Activated CD8-positive, alpha-beta memory T cell treated with anti-CD3 and anti-CD28 coated beads, Interleukin-2, amount 10 ng/mL, durations not matched to agents 7 days and 5 days (primary cell): ENCODE results near the gene CMIP. TPM values are rescaled to one million over a fixed set of nuclear protein-coding genes. Genes with fewer than 3 reads are reported as not detected.

Experiments used
- ATAC-seq: fragments of 150-1000 bp; cut with Tn5 transposase; one replicate; pipeline ENCODE4 v1.10.0; 2021; ENCODE audit warnings: moderate library complexity
- CTCF ChIA-PET: fragments of 350-600 bp; sonication (Branson Sonifier 250); formaldehyde crosslinking; loops from one replicate; lab custom pipeline; 2021; ENCODE audit warnings: antibody characterized with exemption; lab: Charles Lee
- DNase-seq: peaks from one replicate; pipeline ENCODE4 v3.0.0-alpha.2; 2020
- H3K27ac Mint-ChIP-seq: one replicate; pipeline ENCODE4 v1.8.0; 2021; ENCODE audit warnings: mild to moderate bottlenecking, mixed read lengths
- H3K27me3 Mint-ChIP-seq: one replicate; pipeline ENCODE4 v1.8.0; 2021; ENCODE audit warnings: mixed read lengths
- H3K36me3 Mint-ChIP-seq: one replicate; pipeline ENCODE4 v1.8.0; 2021; ENCODE audit warnings: mild to moderate bottlenecking, mixed read lengths
- H3K4me1 Mint-ChIP-seq: one replicate; pipeline ENCODE4 v1.8.0; 2021; ENCODE audit warnings: mixed read lengths
- H3K4me3 Mint-ChIP-seq: one replicate; pipeline ENCODE4 v1.8.0; 2021; ENCODE audit warnings: mild to moderate bottlenecking, moderate library complexity, mixed read lengths
- H3K9me3 Mint-ChIP-seq: one replicate; pipeline ENCODE4 v1.8.0; 2022; ENCODE audit warnings: low read depth, mixed read lengths
- total RNA-seq, 2 experiments: library from RNA; stranded (reverse); gene quantifications; one replicate each; pipeline ENCODE4 v1.2.3, GENCODE V29; 2021

Gene CMIP
- total RNA-seq, 2 experiments from 2014 or later = 77.4 to 98.8 TPM

GRCh38 chr16:81463296-81463890 lies 18.8 kb downstream of the CMIP start:
- H3K4me3 Mint-ChIP-seq = no peak overlapping the region
- no peak for ATAC-seq
- peaks cover 11% of the 10 kb centered on the region for H3K36me3 Mint-ChIP-seq
- H3K4me1 Mint-ChIP-seq = peaks cover 45% of the 10 kb centered on the region
- no peak for DNase-seq
- CTCF ChIA-PET = no interaction called here
- H3K27me3 Mint-ChIP-seq = no peaks in the 10 kb centered on the region
- H3K9me3 Mint-ChIP-seq = no peaks in the 10 kb centered on the region
- H3K27ac Mint-ChIP-seq = no peak overlapping the region

- H3K4me3 Mint-ChIP-seq = no peak overlapping the region
- peaks cover 6% of the 10 kb centered on the region for H3K36me3 Mint-ChIP-seq
- H3K27me3 Mint-ChIP-seq = no peaks in the 10 kb centered on the region
- no peaks in the 10 kb centered on the region for H3K9me3 Mint-ChIP-seq
- H3K4me1 Mint-ChIP-seq = peaks cover 54% of the 10 kb centered on the region
- no peak overlapping the region for H3K27ac Mint-ChIP-seq
- ATAC-seq = no peak
- no peak for DNase-seq
- CTCF ChIA-PET = no interaction called here
Measured at GRCh38 chr16:81464279-81464678, 19.7 kb downstream of the CMIP start.

- H3K9me3 Mint-ChIP-seq = no peaks in the 10 kb centered on the region
- peaks cover 5% of the 10 kb centered on the region for H3K36me3 Mint-ChIP-seq
- H3K4me3 Mint-ChIP-seq = no peak overlapping the region
- H3K27ac Mint-ChIP-seq = no peak overlapping the region
- H3K4me1 Mint-ChIP-seq = peaks cover 60% of the 10 kb centered on the region
- no peaks in the 10 kb centered on the region for H3K27me3 Mint-ChIP-seq
- CTCF ChIA-PET = interaction anchor here (0.6 kb wide), 1 partner anchor 49 kb away, joined by 3 read pairs; no protein-coding TSS in a partner anchor
- ATAC-seq (no peak), DNase-seq (no peak)
Measured at GRCh38 chr16:81465375-81465943, 20.9 kb downstream of the CMIP start.

GRCh38 chr16:81466356-81466980 lies 21.9 kb downstream of the CMIP start:
- H3K36me3 Mint-ChIP-seq = peaks cover 8% of the 10 kb centered on the region
- no peak for ATAC-seq
- no peaks in the 10 kb centered on the region for H3K27me3 Mint-ChIP-seq
- no peak overlapping the region for H3K4me3 Mint-ChIP-seq
- CTCF ChIA-PET = no interaction called here
- no peaks in the 10 kb centered on the region for H3K9me3 Mint-ChIP-seq
- DNase-seq = no peak
- peaks cover 62% of the 10 kb centered on the region for H3K4me1 Mint-ChIP-seq
- H3K27ac Mint-ChIP-seq = no peak overlapping the region

GRCh38 chr16:81467072-81467471 lies 22.5 kb downstream of the CMIP start:
- Mint-ChIP-seq H3K27ac (no peak overlapping the region), H3K27me3 (no peaks in the 10 kb centered on the region), H3K4me3 (no peak overlapping the region), H3K4me1 (peaks cover 65% of the 10 kb centered on the region), H3K9me3 (no peaks in the 10 kb centered on the region), H3K36me3 (peaks cover 14% of the 10 kb centered on the region)
- DNase-seq (no peak), ATAC-seq (no peak)
- CTCF ChIA-PET = no interaction called here

- Mint-ChIP-seq H3K27ac (no peak overlapping the region), H3K27me3 (no peaks in the 10 kb centered on the region), H3K36me3 (peaks cover 15% of the 10 kb centered on the region), H3K9me3 (no peaks in the 10 kb centered on the region), H3K4me3 (no peak overlapping the region), H3K4me1 (peaks cover 66% of the 10 kb centered on the region)
- ATAC-seq = no peak
- CTCF ChIA-PET = no interaction called here
- DNase-seq = no peak
Measured at GRCh38 chr16:81467815-81468214, 23.2 kb downstream of the CMIP start.

- H3K27ac Mint-ChIP-seq = peak overlapping the region; percentile 84
- no peak for DNase-seq
- H3K27me3 Mint-ChIP-seq = no peaks in the 10 kb centered on the region
- peaks cover 68% of the 10 kb centered on the region for H3K4me1 Mint-ChIP-seq
- CTCF ChIA-PET = interaction anchor here (2.1 kb wide), 1 partner anchor 59 kb away, joined by 7 read pairs; no protein-coding TSS in a partner anchor
- no peaks in the 10 kb centered on the region for H3K9me3 Mint-ChIP-seq
- H3K36me3 Mint-ChIP-seq = peaks cover 15% of the 10 kb centered on the region
- no peak overlapping the region for H3K4me3 Mint-ChIP-seq
- no peak for ATAC-seq
Measured at GRCh38 chr16:81468269-81468902, 23.8 kb downstream of the CMIP start.

- peaks cover 14% of the 10 kb centered on the region for H3K36me3 Mint-ChIP-seq
- H3K9me3 Mint-ChIP-seq = no peaks in the 10 kb centered on the region
- H3K4me1 Mint-ChIP-seq = peaks cover 74% of the 10 kb centered on the region
- no peaks in the 10 kb centered on the region for H3K27me3 Mint-ChIP-seq
- CTCF ChIA-PET = interaction anchor here (0.8 to 2.1 kb wide), 13 partner anchors 8 to 362 kb away, joined by 3 to 10 read pairs (median 3); partner anchors contain the start of gene GAN
- peak; percentile 23 for ATAC-seq
- H3K27ac Mint-ChIP-seq = peak overlapping the region; percentile 84
- DNase-seq = no peak
- H3K4me3 Mint-ChIP-seq = peak overlapping the region; percentile 67
Measured at GRCh38 chr16:81469183-81469677, 24.6 kb downstream of the CMIP start.

- Mint-ChIP-seq H3K4me3 (peak overlapping the region; percentile 67), H3K36me3 (peaks cover 14% of the 10 kb centered on the region), H3K27ac (peak overlapping the region; percentile 84), H3K9me3 (no peaks in the 10 kb centered on the region), H3K4me1 (peaks cover 76% of the 10 kb centered on the region), H3K27me3 (no peaks in the 10 kb centered on the region)
- DNase-seq = peak; percentile 72
- CTCF ChIA-PET = interaction anchor here (0.8 to 2.1 kb wide), 16 partner anchors 9 to 362 kb away, joined by 3 to 10 read pairs (median 3); partner anchors contain the start of gene GAN
- ATAC-seq = peak; percentile 96
Measured at GRCh38 chr16:81469710-81470535, 25.3 kb downstream of the CMIP start.

- CTCF ChIA-PET = interaction anchor here (0.8 to 2.1 kb wide), 7 partner anchors 8 to 146 kb away, joined by 3 to 10 read pairs (median 5); no protein-coding TSS in a partner anchor
- ATAC-seq = no peak
- peaks cover 77% of the 10 kb centered on the region for H3K4me1 Mint-ChIP-seq
- peaks cover 22% of the 10 kb centered on the region for H3K36me3 Mint-ChIP-seq
- H3K27me3 Mint-ChIP-seq = no peaks in the 10 kb centered on the region
- H3K4me3 Mint-ChIP-seq = peak overlapping the region; percentile 67
- no peak for DNase-seq
- H3K9me3 Mint-ChIP-seq = no peaks in the 10 kb centered on the region
- peak overlapping the region; percentile 84 for H3K27ac Mint-ChIP-seq
Measured at GRCh38 chr16:81470796-81471636, 26.4 kb downstream of the CMIP start.

- no peak overlapping the region for H3K27ac Mint-ChIP-seq
Measured at GRCh38 chr16:81471882-81472281, 27.3 kb downstream of the CMIP start.

GRCh38 chr16:81472391-81472790 lies 27.8 kb downstream of the CMIP start:
- H3K4me3 Mint-ChIP-seq = no peak overlapping the region
- peaks cover 34% of the 10 kb centered on the region for H3K36me3 Mint-ChIP-seq
- no peak overlapping the region for H3K27ac Mint-ChIP-seq
- peaks cover 85% of the 10 kb centered on the region for H3K4me1 Mint-ChIP-seq
- no peaks in the 10 kb centered on the region for H3K27me3 Mint-ChIP-seq
- CTCF ChIA-PET = no interaction called here
- no peaks in the 10 kb centered on the region for H3K9me3 Mint-ChIP-seq
- ATAC-seq (no peak), DNase-seq (no peak)

More at GRCh38 chr16:81471882-81472281, 27.3 kb downstream of the CMIP start:
- DNase-seq (no peak), ATAC-seq (no peak)
- Mint-ChIP-seq H3K36me3 (peaks cover 30% of the 10 kb centered on the region), H3K27me3 (no peaks in the 10 kb centered on the region), H3K4me3 (no peak overlapping the region), H3K4me1 (peaks cover 80% of the 10 kb centered on the region), H3K9me3 (no peaks in the 10 kb centered on the region)
- CTCF ChIA-PET = no interaction called here
